Osteoblast (primary cell): ENCODE results near the gene MB. TPM values are rescaled to one million over a fixed set of nuclear protein-coding genes. Genes with fewer than 3 reads are reported as not detected.

Experiments
- DNase-seq: peaks from one replicate; pipeline ENCODE4 v3.0.0; 2011; ENCODE audit warnings: low spot score, mixed read lengths; ENCODE audit not compliant: insufficient read length; ENCODE audit errors: missing footprints
- H2AFZ ChIP-seq: 2 replicates; pipeline ENCODE4 v1.6.0; 2011; ENCODE audit warnings: mild to moderate bottlenecking, low read length
- H3K27ac ChIP-seq: 2 replicates; pipeline ENCODE4 v1.5.1; 2011; ENCODE audit warnings: mild to moderate bottlenecking, low read depth, low read length, moderate library complexity
- H3K27me3 ChIP-seq: 2 replicates; pipeline ENCODE4 v1.6.0; 2012; ENCODE audit warnings: mild to moderate bottlenecking, control low read depth, inconsistent platforms, low read length, moderate library complexity; ENCODE audit not compliant: insufficient read depth
- H3K36me3 ChIP-seq: 2 replicates; pipeline ENCODE4 v1.5.1; 2011; ENCODE audit warnings: mild to moderate bottlenecking, low read length, control low read depth, moderate library complexity; ENCODE audit not compliant: insufficient read depth
- H3K4me1 ChIP-seq: 2 replicates; pipeline ENCODE4 v1.5.1; 2011; ENCODE audit warnings: mild to moderate bottlenecking, low read length, control low read depth, moderate library complexity; ENCODE audit not compliant: insufficient read depth
- H3K4me2 ChIP-seq: 2 replicates; pipeline ENCODE4 v1.6.0; 2011; ENCODE audit warnings: mild to moderate bottlenecking, low read length; ENCODE audit not compliant: insufficient read depth
- H3K4me3 ChIP-seq: fragments of 200-600 bp; sonication (generic); 3 replicates; pipeline ENCODE4 v1.5.1; 2012; ENCODE audit warnings: mild to moderate bottlenecking, low read length, inconsistent platforms; ENCODE audit not compliant: insufficient read depth
- H3K79me2 ChIP-seq: 2 replicates; pipeline ENCODE4 v1.6.0; 2012; ENCODE audit warnings: mild to moderate bottlenecking, low read length, control low read depth, inconsistent platforms; ENCODE audit not compliant: insufficient read depth
- H3K9me3 ChIP-seq: 2 replicates; pipeline ENCODE4 v1.5.1; 2011; ENCODE audit warnings: low read depth, low read length, control low read depth
- H4K20me1 ChIP-seq: 2 replicates; pipeline ENCODE4 v1.6.0; 2012; ENCODE audit warnings: mild to moderate bottlenecking, low read length, control low read depth; ENCODE audit not compliant: insufficient read depth
- CTCF ChIP-seq: IDR thresholded peaks from 2 replicates; pipeline ENCODE4 v1.5.1; 2011; ENCODE audit warnings: mild to moderate bottlenecking, low read depth, low read length, moderate library complexity; ENCODE audit errors: extremely low read depth
- total RNA-seq: library from RNA; depleted of rRNA; stranded (reverse); fragments of >200 nt; gene quantifications from 2 replicates; pipeline ENCODE4 v1.2.3, GENCODE V29; 2012

Gene MB
- total RNA-seq, 1 donor: 0.36 TPM

GRCh38 chr22:35597692-35598395 lies 19.3 kb downstream of the MB start:
- Histone ChIP-seq H3K9me3 (no peaks in the 10 kb centered on the region), H3K4me2 (no peak overlapping the region), H3K4me3 (no peak overlapping the region), H3K27me3 (no peaks in the 10 kb centered on the region), H3K36me3 (no peaks in the 10 kb centered on the region), H3K27ac (no peak overlapping the region), H4K20me1 (no peaks in the 10 kb centered on the region), H3K79me2 (no peaks in the 10 kb centered on the region), H2AFZ (no peak overlapping the region), H3K4me1 (peaks cover 3% of the 10 kb centered on the region)
- no peak for TF ChIP-seq CTCF
- DNase-seq: peak; percentile 32

- Histone ChIP-seq H3K27me3 (no peaks in the 10 kb centered on the region), H3K4me1 (no peaks in the 10 kb centered on the region), H4K20me1 (no peaks in the 10 kb centered on the region), H3K9me3 (no peaks in the 10 kb centered on the region), H3K4me2 (no peak overlapping the region), H3K4me3 (no peak overlapping the region), H3K79me2 (no peaks in the 10 kb centered on the region), H3K27ac (no peak overlapping the region), H3K36me3 (no peaks in the 10 kb centered on the region), H2AFZ (peak overlapping the region; percentile 42)
- TF ChIP-seq CTCF: no peak
- DNase-seq: peak; percentile 52
Observed at GRCh38 chr22:35596821-35597220, 20.3 kb downstream of the MB start.

GRCh38 chr22:35594686-35595085 lies 22.4 kb downstream of the MB start:
- H3K79me2 ChIP-seq: no peaks in the 10 kb centered on the region
- no peaks in the 10 kb centered on the region for H4K20me1 ChIP-seq
- H3K9me3 ChIP-seq: no peaks in the 10 kb centered on the region
- no peaks in the 10 kb centered on the region for H3K27me3 ChIP-seq
- no peak for DNase-seq
- no peak overlapping the region for H2AFZ ChIP-seq
- no peak for TF ChIP-seq CTCF
- H3K4me2 ChIP-seq: no peak overlapping the region
- no peaks in the 10 kb centered on the region for H3K36me3 ChIP-seq
- no peak overlapping the region for H3K4me3 ChIP-seq
- H3K4me1 ChIP-seq: peaks cover 2% of the 10 kb centered on the region
- no peak overlapping the region for H3K27ac ChIP-seq

- Histone ChIP-seq H3K4me3 (no peak overlapping the region), H2AFZ (no peak overlapping the region)
- peak; percentile 78 for DNase-seq
Observed at GRCh38 chr22:35593891-35594470, 23.1 kb downstream of the MB start.

More at GRCh38 chr22:35593891-35594470, 23.1 kb downstream of the MB start:
- Histone ChIP-seq H4K20me1 (no peaks in the 10 kb centered on the region), H3K79me2 (no peaks in the 10 kb centered on the region), H3K27ac (no peak overlapping the region), H3K27me3 (no peaks in the 10 kb centered on the region), H3K4me2 (no peak overlapping the region), H3K9me3 (no peaks in the 10 kb centered on the region), H3K36me3 (no peaks in the 10 kb centered on the region), H3K4me1 (peaks cover 8% of the 10 kb centered on the region)
- TF ChIP-seq CTCF: no peak
